ENCODE data around the gene DPYSL4. TPM values are rescaled to one million over a fixed set of nuclear protein-coding genes. Genes with fewer than 3 reads are reported as not detected.

DPYSL4 gene
- total RNA-seq, 1 donor from 2014 or later = 33.8 TPM

GRCh38 chr10:132162021-132162531, 24.7 kb upstream of the DPYSL4 start:
- DNase-seq (ENCODE audit: extremely low spot score, unreplicated experiment) = no peak

GRCh38 chr10:132162590-132163277, 24.0 kb upstream of the DPYSL4 start:
- H3K36me3 Mint-ChIP-seq (ENCODE audit: unreplicated experiment) = no peaks in the 10 kb centered on the region
- DNase-seq (ENCODE audit: extremely low spot score, unreplicated experiment) = no peak
- no peak for TF ChIP-seq CTCF (IDR thresholded peaks at IDR 0.05)
- H3K27me3 Mint-ChIP-seq (ENCODE audit: unreplicated experiment) = no peaks in the 10 kb centered on the region
- H3K4me1 Mint-ChIP-seq (ENCODE audit: unreplicated experiment) = no peaks in the 10 kb centered on the region
- no peaks in the 10 kb centered on the region for H3K9me3 Mint-ChIP-seq (ENCODE audit: unreplicated experiment)
- no peak overlapping the region for H3K27ac Mint-ChIP-seq (ENCODE audit: unreplicated experiment)
- no peak overlapping the region for H3K4me3 Mint-ChIP-seq (ENCODE audit: unreplicated experiment)

More at GRCh38 chr10:132162021-132162531, 24.7 kb upstream of the DPYSL4 start:
- no peaks in the 10 kb centered on the region for H3K4me1 Mint-ChIP-seq (ENCODE audit: unreplicated experiment)
- H3K4me3 Mint-ChIP-seq (ENCODE audit: unreplicated experiment) = no peak overlapping the region
- no peaks in the 10 kb centered on the region for H3K9me3 Mint-ChIP-seq (ENCODE audit: unreplicated experiment)
- no peak for TF ChIP-seq CTCF (IDR thresholded peaks at IDR 0.05)
- no peaks in the 10 kb centered on the region for H3K36me3 Mint-ChIP-seq (ENCODE audit: unreplicated experiment)
- no peak overlapping the region for H3K27ac Mint-ChIP-seq (ENCODE audit: unreplicated experiment)
- no peaks in the 10 kb centered on the region for H3K27me3 Mint-ChIP-seq (ENCODE audit: unreplicated experiment)

GRCh38 chr10:132163278-132163765, 23.4 kb upstream of the DPYSL4 start:
- Mint-ChIP-seq H3K4me3 (ENCODE audit: unreplicated experiment) (no peak overlapping the region), H3K4me1 (ENCODE audit: unreplicated experiment) (no peaks in the 10 kb centered on the region), H3K27ac (ENCODE audit: unreplicated experiment) (no peak overlapping the region), H3K9me3 (ENCODE audit: unreplicated experiment) (no peaks in the 10 kb centered on the region), H3K36me3 (ENCODE audit: unreplicated experiment) (no peaks in the 10 kb centered on the region), H3K27me3 (ENCODE audit: unreplicated experiment) (no peaks in the 10 kb centered on the region)
- DNase-seq (ENCODE audit: extremely low spot score, unreplicated experiment) = no peak
- no peak for TF ChIP-seq CTCF (IDR thresholded peaks at IDR 0.05)

GRCh38 chr10:132163826-132164515, 22.8 kb upstream of the DPYSL4 start:
- Mint-ChIP-seq H3K27me3 (ENCODE audit: unreplicated experiment) (no peaks in the 10 kb centered on the region), H3K4me1 (ENCODE audit: unreplicated experiment) (no peaks in the 10 kb centered on the region), H3K9me3 (ENCODE audit: unreplicated experiment) (no peaks in the 10 kb centered on the region), H3K27ac (ENCODE audit: unreplicated experiment) (no peak overlapping the region), H3K4me3 (ENCODE audit: unreplicated experiment) (no peak overlapping the region), H3K36me3 (ENCODE audit: unreplicated experiment) (no peaks in the 10 kb centered on the region)
- no peak for DNase-seq (ENCODE audit: extremely low spot score, unreplicated experiment)
- TF ChIP-seq CTCF (IDR thresholded peaks at IDR 0.05) = no peak

- Mint-ChIP-seq H3K4me1 (ENCODE audit: unreplicated experiment) (no peaks in the 10 kb centered on the region), H3K36me3 (ENCODE audit: unreplicated experiment) (no peaks in the 10 kb centered on the region), H3K9me3 (ENCODE audit: unreplicated experiment) (no peaks in the 10 kb centered on the region), H3K4me3 (ENCODE audit: unreplicated experiment) (no peak overlapping the region), H3K27ac (ENCODE audit: unreplicated experiment) (no peak overlapping the region), H3K27me3 (ENCODE audit: unreplicated experiment) (no peaks in the 10 kb centered on the region)
- no peak for TF ChIP-seq CTCF (IDR thresholded peaks at IDR 0.05)
- DNase-seq (ENCODE audit: extremely low spot score, unreplicated experiment) = no peak
Observed at GRCh38 chr10:132164761-132165278, 21.9 kb upstream of the DPYSL4 start.

All from osteocyte (in vitro differentiated cells).